ENCODE results near the gene TXNRD2.

DNA sequence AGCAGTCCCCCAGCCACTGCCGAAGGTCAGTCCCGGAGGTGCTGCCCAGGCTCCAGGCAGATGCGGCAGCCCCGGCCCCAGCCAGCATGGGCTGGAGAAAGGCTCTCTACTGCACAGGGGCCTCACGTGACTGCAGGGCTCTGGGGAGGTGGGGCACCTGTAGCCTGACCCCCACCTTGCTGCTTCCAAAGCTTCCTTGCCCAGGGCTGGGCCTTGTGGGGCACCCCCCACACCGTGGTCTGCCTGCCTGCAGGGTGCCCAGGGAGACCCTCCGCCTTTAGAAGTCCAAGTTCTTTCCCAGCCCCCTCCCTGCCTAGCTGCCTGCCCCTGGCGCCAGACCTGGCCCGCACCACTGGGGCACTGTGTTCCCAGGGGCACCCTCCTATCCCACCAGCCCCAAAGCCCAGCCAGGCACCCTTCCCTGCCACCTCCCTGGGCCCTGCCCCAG is 28.4 kb upstream of the TXNRD2 start:
- no peak for TF ChIP-seq POLR2A (IDR thresholded peaks at IDR 0.05)
- TF ChIP-seq, protein P1, sequence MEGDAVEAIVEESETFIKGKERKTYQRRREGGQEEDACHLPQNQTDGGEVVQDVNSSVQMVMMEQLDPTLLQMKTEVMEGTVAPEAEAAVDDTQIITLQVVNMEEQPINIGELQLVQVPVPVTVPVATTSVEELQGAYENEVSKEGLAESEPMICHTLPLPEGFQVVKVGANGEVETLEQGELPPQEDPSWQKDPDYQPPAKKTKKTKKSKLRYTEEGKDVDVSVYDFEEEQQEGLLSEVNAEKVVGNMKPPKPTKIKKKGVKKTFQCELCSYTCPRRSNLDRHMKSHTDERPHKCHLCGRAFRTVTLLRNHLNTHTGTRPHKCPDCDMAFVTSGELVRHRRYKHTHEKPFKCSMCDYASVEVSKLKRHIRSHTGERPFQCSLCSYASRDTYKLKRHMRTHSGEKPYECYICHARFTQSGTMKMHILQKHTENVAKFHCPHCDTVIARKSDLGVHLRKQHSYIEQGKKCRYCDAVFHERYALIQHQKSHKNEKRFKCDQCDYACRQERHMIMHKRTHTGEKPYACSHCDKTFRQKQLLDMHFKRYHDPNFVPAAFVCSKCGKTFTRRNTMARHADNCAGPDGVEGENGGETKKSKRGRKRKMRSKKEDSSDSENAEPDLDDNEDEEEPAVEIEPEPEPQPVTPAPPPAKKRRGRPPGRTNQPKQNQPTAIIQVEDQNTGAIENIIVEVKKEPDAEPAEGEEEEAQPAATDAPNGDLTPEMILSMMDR (IDR thresholded peaks at IDR 0.05): no peak
- TF ChIP-seq EP300 (IDR thresholded peaks at IDR 0.05): no peak

Measured in tibial nerve (tissue), 4 donors.